Endothelial cell of umbilical vein (primary cell): Measurements from ENCODE around the gene ZP3.

Source experiments
- GATA2 ChIP-seq: IDR thresholded peaks from 2 replicates; pipeline ENCODE4 v1.7.0; 2011; ENCODE audit warnings: low read depth, mild to moderate bottlenecking, moderate library complexity, mixed read lengths, low read length; ENCODE audit not compliant: insufficient read length, insufficient read depth
- TF ChIP-seq, protein P1 (sequence below), 2 donors: IDR thresholded peaks; 1 replicate in 1 of 2; 2 replicates in 1 of 2; pipeline ENCODE4 v1.5.1; 2011; ENCODE audit warnings: low read length in 2 of 2, mild to moderate bottlenecking in 2 of 2, moderate library complexity in 2 of 2, control low read depth in 1 of 2, inconsistent platforms in 1 of 2, low read depth in 1 of 2; ENCODE audit not compliant: insufficient read depth in 1 of 2; ENCODE audit errors: extremely low read depth in 1 of 2

DNA sequence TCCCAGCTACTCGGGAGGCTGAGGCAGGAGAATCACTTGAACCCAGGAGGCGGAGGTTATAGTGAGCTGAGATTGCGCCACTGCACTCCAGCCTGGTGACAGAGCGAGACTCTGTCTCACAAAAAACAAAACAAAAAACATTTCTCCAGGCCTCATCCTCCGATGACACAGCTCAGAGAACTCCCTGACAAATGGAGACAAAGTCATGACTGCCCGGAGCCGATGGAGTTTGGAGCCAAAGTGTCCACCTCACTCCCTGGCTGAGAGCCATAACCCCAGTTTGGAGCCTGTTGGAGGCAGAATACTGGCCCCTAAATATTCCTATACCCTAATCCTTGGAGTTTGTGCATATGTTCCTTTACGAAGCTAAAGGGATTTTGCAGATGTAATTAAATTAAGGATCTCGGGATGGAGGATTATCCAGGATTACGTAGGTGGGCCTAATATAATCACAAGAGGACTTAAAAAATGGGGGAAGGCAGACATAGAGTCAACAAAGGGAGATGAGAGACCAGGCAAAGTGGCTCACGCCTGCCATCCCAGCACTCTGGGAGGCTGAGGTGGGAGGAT lies 38.0 kb upstream of the ZP3 start:
- TF ChIP-seq, protein P1, sequence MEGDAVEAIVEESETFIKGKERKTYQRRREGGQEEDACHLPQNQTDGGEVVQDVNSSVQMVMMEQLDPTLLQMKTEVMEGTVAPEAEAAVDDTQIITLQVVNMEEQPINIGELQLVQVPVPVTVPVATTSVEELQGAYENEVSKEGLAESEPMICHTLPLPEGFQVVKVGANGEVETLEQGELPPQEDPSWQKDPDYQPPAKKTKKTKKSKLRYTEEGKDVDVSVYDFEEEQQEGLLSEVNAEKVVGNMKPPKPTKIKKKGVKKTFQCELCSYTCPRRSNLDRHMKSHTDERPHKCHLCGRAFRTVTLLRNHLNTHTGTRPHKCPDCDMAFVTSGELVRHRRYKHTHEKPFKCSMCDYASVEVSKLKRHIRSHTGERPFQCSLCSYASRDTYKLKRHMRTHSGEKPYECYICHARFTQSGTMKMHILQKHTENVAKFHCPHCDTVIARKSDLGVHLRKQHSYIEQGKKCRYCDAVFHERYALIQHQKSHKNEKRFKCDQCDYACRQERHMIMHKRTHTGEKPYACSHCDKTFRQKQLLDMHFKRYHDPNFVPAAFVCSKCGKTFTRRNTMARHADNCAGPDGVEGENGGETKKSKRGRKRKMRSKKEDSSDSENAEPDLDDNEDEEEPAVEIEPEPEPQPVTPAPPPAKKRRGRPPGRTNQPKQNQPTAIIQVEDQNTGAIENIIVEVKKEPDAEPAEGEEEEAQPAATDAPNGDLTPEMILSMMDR (IDR thresholded peaks at IDR 0.05; ENCODE audit: extremely low read depth in 1 of 2, insufficient read depth in 1 of 2, low read depth in 1 of 2, low read length in 2 of 2) = no peak
- TF ChIP-seq GATA2 = no peak
